Measurements from ENCODE around the gene NEU4. TPM values are rescaled to one million over a fixed set of nuclear protein-coding genes. Genes with fewer than 3 reads are reported as not detected.

Gene NEU4
- total and polyA plus RNA-seq, 2 of the 4 experiments (the other 2 are of a cell fraction), result not detected

GRCh38 chr2:241862775-241863535, 54.0 kb downstream of the NEU4 start:
- no peak overlapping the region for H4K5ac ChIP-seq (ENCODE audit: low read depth, low read length)
- TF ChIP-seq MAFK (IDR thresholded peaks at IDR 0.05; ENCODE audit: low read depth, low read length), result no peak
- TF ChIP-seq ELK1 (IDR thresholded peaks at IDR 0.05; ENCODE audit: borderline replicate concordance, low read depth, low read length), result no peak
- TF ChIP-seq SMC3 (IDR thresholded peaks at IDR 0.05; ENCODE audit: low read depth, low read length), result no peak
- TF ChIP-seq CEBPB (IDR thresholded peaks at IDR 0.05; ENCODE audit: low read depth, low read length), result no peak
- TF ChIP-seq POLR2A (IDR thresholded peaks at IDR 0.05; ENCODE audit: low read depth, low read length), result no peak
- no peak for TF ChIP-seq MXI1 (IDR thresholded peaks at IDR 0.05; ENCODE audit: borderline replicate concordance, low read depth, low read length)
- H4K91ac ChIP-seq (ENCODE audit: insufficient read depth, low read depth, low read length), result no peak overlapping the region
- H3K79me1 ChIP-seq (ENCODE audit: low read depth in 1 of 2, low read length in 2 of 2), result no peaks in the 10 kb centered on the region
- no peak overlapping the region for H3K4me2 ChIP-seq (ENCODE audit: low read depth, low read length)
- H2BK5ac ChIP-seq (ENCODE audit: low read depth, low read length, poor library complexity, severe bottlenecking), result no peak overlapping the region
- 62% methylated on average over 3 of the region's 22 CpGs; no CpG with 5 or more reads in 1 of the 2 experiments for WGBS, 2 experiments (ENCODE audit: extremely low coverage in 2 of 2, insufficient read length in 1 of 2)
- H3K27me3 ChIP-seq (ENCODE audit: control insufficient read depth, insufficient read depth, low read length), result peaks cover 26% of the 10 kb centered on the region
- no peak overlapping the region for H3K4ac ChIP-seq (ENCODE audit: low read depth, low read length)
- no peaks in the 10 kb centered on the region; the same call in 1 of the 2 replicates for H3K4me1 ChIP-seq (ENCODE audit: control insufficient read depth, insufficient read depth, low read length)
- H2AK5ac ChIP-seq (ENCODE audit: low read depth, low read length), result no peak overlapping the region
- H3K4me3 ChIP-seq (ENCODE audit: insufficient read depth, low read depth, low read length), result no peak overlapping the region
- H2AFZ ChIP-seq (replicated peaks; ENCODE audit: low read length, poor library complexity), result peak overlapping the region; percentile 81
- no peaks in the 10 kb centered on the region for H3K36me3 ChIP-seq (ENCODE audit: control insufficient read depth, insufficient read depth, low read length)
- H3K14ac ChIP-seq (replicated peaks; ENCODE audit: low read depth, low read length), result no peak overlapping the region
- no peak overlapping the region for H3K18ac ChIP-seq (ENCODE audit: low read depth, low read length)
- H3K9me3 ChIP-seq (ENCODE audit: control insufficient read depth, insufficient read depth, low read length), result no peaks in the 10 kb centered on the region
- DNase-seq (no peak), ATAC-seq (ENCODE audit: low read depth) (no peak)
- peak overlapping the region; percentile 1 for H2AK9ac ChIP-seq (replicated peaks; ENCODE audit: low read depth, low read length, poor library complexity)
- CTCF ChIA-PET, result no interaction called here
- H3K27ac ChIP-seq (ENCODE audit: insufficient read depth, low read length), result no peak overlapping the region
- POLR2A ChIA-PET (ENCODE audit: unreplicated experiment), result no interaction called here
- H2BK20ac ChIP-seq (ENCODE audit: low read depth, low read length), result no peak overlapping the region
- no peak overlapping the region for H2BK120ac ChIP-seq (ENCODE audit: low read depth, low read length)
- dilution Hi-C loops (cut with HindIII; ENCODE audit: low sequenced_read_pairs, unreplicated experiment) (no loop called here), in situ Hi-C loops (cut with MboI; ENCODE audit: low sequenced_read_pairs) (no loop called here), intact Hi-C loops (cut with micrococcal nuclease) (no loop called here)
- no TSS peak for BruUV-seq (replicated peaks)
- H3K56ac ChIP-seq (ENCODE audit: extremely low read depth, insufficient read depth, low read length), result no peak overlapping the region
- H2BK15ac ChIP-seq (ENCODE audit: low read depth, low read length), result no peak overlapping the region
- H3K9me1 ChIP-seq (ENCODE audit: insufficient read depth, low read length), result peaks cover 19% of the 10 kb centered on the region
- no peak overlapping the region for H4K8ac ChIP-seq (ENCODE audit: low read depth in 2 of 2, low read length in 2 of 2)
- no peak overlapping the region for H3K9ac ChIP-seq (ENCODE audit: low read depth, low read length)
- H4K20me1 ChIP-seq (ENCODE audit: insufficient read depth, low read length), result peaks cover 5% of the 10 kb centered on the region
- no peak overlapping the region for H3K23ac ChIP-seq (ENCODE audit: low read depth, low read length)
